Middle frontal gyrus (tissue), 1 donor: ENCODE measurements around the gene UBALD2.
A peak's percentile ranks its signal among the peaks of the same experiment; 100 is the strongest.
"Not testable (repeated sequence)": the region's sequence is repeated elsewhere in the genome, so short reads cannot be mapped to it uniquely, and the experiment has no call there.

Experiments
- DNase-seq: peaks from one replicate; pipeline ENCODE4 v3.0.0-alpha.2; 2015; ENCODE audit warnings: low spot score; ENCODE audit errors: extremely low spot score

The UBALD2 gene

GRCh38 chr17:76264755-76265623, at the start of gene UBALD2:
Gene UBALD2 (plus strand): TSS chr17:76265348. CDS start chr17:76265506, 158 bp downstream.
- DNase-seq, result peak; percentile 98

DNA sequence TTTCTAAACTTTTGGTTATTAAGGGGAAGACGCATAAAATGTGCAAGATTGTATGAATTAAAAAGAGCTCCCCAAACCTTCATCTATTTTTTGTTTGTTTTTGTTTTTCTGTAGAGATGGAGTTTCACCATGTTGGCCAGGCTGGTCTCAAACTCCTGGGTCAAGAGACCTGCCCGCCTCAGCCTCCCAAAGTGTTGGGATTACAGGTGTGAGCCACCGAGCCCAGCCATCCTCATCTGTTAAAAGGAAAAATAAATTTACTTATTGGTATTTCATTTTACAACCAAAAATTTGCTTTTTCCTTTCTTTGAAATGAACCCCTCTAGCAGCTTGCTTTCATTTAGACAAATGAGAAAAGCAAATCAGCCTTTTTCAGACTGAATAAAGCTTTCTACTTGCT, 48.1 kb upstream of the UBALD2 start:
- DNase-seq, result no peak

GRCh38 chr17:76219670-76220383, 45.3 kb upstream of the UBALD2 start:
- no peak for DNase-seq

GRCh38 chr17:76223802-76224201, 41.3 kb upstream of the UBALD2 start:
- DNase-seq, result no peak

GRCh38 chr17:76225373-76226086, 39.6 kb upstream of the UBALD2 start:
- not testable (repeated sequence) for DNase-seq

GRCh38 chr17:76226749-76227148, 38.4 kb upstream of the UBALD2 start:
- not testable (repeated sequence) for DNase-seq

GRCh38 chr17:76232342-76232741, 32.8 kb upstream of the UBALD2 start:
- no peak for DNase-seq

DNA sequence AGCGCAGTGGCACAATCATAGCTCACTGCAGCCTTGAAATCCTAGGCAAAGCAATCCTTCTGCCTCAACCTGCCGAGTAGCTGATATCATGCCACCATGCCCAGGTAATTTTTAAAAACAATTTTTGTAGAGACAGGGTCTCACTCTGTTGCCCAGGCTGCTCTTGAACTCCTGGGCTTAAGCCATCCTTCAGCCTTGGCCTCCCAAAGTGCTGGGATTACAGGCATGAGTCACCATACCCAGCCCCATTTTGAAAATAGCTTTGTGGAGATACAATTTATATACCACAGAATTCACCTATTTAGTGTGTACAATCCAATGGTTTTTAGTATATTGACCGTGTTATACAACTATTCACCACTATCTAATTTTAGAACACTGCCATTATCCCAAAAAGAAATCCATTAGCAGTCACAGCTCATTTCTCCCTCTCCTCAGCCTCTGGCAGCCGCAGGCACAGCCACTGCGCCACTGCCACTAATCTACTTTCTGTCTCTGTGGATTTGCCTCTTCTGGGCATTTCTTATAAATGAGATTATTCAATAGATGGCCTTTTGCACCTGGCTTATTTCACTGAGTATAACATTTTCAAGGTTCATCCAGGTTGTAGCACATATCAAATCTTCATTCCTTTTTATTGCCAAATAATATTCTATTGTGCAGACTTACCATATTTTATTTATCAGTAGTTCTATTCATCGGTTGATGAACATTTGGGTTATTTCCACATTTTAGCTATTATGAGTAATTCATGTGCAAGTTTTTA, 31.4 kb upstream of the UBALD2 start:
- no peak for DNase-seq

DNA sequence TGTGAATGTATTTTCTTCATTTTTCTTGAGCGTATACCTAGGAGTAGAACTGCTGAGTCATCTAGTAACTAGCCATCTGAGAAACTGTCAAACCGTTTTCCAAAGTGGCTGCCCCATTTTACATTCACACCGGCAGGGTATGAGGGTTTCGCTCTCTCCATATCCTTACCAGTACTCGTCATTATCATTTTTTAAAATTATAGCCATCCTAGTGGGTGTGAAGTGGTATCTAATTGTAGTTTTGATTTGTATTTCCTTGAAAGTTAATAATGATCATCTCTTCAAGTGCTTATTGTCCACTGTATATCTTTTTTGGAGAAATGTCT, 30.8 kb upstream of the UBALD2 start:
- DNase-seq, result no peak

- DNase-seq, result no peak
Measured at GRCh38 chr17:76235883-76236282, 29.3 kb upstream of the UBALD2 start.

- DNase-seq, result no peak
Measured at GRCh38 chr17:76236603-76237002, 28.5 kb upstream of the UBALD2 start.

- no peak for DNase-seq
Measured at GRCh38 chr17:76237859-76238313, 27.3 kb upstream of the UBALD2 start.

DNA sequence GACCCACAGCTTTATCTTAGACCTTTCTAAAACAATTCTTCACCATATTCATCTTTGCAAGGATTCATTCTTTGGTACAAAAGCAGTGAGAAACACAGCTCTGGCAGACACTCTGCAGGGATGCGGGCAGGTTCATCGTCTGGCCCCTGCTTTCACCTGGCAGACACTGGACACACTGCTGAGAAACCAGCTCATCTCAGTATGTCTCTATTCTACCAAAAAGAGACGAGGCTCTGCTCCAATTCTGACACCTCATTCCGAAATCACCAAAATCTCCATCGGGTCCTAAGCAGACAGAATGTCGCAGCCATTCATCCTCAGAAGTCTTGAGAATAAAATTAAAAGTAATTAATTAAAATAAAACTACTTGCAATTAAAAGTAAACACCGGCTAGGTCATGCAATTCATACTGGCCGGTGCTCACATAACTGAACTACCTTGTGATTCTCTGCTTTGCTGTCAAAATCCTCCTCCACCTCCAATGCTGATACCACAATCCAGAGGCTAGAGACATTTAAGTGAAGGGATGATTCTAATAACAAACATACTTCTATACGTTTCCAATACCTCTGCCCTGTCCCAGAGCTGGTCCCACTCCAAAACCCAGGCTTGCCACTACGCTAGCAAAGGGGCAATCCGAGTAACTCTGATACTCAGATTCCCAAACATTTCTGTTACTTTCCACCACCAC, 26.2 kb upstream of the UBALD2 start:
- no peak for DNase-seq

- DNase-seq, result no peak
Measured at GRCh38 chr17:76239538-76240274, 25.4 kb upstream of the UBALD2 start.

DNA sequence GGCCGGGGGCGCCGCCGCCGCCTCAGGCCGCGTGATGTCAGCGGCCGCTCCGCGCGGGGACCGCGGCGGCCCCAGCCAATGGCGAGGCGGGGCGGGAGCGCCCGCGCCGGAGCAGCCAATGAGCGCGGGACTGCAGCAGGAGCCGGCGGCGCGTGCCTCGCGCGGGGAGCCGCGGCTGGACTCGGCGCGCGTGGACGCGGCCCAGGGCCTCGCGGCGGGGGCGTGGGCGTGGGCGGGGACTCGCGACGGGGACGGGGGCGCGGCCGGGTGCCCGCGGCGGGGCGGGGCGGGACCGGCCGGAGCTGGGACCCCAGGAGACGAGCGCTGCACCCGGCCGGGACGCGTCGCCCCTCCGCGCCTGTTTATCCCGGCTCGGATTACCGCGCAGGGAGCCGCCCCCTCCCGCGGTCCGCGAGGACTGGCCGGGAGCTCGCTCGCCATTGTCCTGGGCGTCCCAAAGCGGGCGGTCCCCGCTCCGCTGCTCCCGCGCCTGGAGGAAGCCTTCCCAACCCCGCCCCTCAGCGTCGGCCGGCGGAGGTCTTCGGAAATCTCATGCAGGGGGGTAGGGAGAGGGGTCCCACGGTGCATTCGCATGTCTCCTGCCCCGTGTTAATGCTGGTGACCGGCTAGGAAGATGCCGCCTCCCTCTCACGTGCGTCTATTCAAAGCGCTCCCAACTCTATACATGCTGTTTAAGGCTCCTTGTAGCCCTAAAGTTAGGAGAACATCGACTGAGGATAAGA, 24.5 kb upstream of the UBALD2 start, which contains the start of gene RNF157:
Gene RNF157 (minus strand): TSS at position 33 of the 743 bp plus-strand sequence. CDS start 253 bp downstream, outside the sequence.
- peak; percentile 63 for DNase-seq

- no peak for DNase-seq
Measured at GRCh38 chr17:76241204-76241538, 24.0 kb upstream of the UBALD2 start.

DNA sequence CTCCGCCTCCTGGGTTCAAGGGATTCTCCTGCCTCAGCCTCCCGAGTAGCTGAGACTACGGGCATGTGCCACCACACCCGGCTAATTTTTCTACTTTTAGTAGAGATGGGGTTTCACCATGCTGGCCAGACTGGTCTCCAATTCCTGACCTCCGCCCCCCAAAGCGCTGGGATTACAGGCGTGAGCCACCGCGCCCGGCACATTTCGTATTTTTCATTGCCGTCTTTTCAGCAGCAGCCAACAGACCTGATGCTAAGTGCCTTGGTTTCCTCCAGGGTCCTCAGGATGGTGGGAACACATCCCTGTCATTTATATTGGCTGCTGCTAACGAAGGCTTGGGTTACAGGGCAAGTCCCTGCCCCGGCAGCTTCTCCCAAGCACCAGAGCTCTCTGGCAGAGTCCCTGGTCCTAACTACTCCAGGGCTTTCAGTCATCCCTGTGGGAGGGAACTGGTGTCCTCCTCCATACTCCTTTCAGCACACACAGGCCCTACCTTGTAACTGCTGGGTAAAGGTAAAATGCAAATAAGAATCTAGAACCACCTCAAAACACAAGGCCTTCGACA, 23.4 kb upstream of the UBALD2 start:
- DNase-seq, result no peak

DNA sequence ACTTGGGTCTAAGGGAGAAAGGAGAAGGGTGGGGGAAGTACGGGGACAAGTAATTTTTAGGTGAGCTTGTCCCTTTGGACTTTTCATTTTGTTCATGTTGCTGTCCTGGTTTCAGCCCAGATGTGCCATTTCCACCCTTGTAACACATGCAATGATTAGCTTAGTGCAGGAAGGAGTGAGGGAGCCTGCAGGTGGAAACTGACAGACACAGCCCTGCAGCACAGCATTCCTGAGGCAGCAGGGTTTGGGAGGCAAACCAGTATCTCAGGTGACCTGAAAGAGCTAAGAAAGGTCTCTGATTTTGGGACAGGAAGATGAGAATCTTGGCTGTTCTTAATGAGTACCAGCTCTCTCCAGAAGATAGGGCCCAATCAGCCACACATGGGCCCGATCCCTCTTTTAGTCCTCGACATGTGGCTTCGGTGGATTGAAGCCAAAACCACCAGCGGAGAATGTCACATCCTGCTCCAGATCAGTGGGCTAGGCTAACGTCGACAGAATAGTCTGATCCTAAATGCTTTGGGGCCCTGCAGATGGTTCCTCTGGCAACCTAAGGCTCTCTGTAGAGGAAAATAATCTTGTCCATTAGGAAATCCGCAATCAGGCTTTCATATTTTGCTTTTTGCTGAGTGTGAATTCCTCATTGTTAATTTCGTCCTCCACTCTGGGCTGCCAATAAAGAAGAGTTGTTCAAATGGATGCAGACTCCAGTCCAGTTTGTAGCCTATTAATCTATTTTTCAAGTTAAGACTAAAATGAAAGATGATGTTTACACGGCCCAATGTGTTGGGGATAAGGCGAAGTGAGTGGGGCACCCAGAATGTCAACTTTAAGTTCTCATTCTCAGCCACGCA, 21.1 kb upstream of the UBALD2 start:
- DNase-seq, result no peak
